IMR-90 (cell line): ENCODE data around the gene URAD.

Experiments used
- FOS ChIP-seq: fragments of 150-350 bp; IDR thresholded peaks from 2 replicates; pipeline ENCODE4 v1.6.1; 2016; ENCODE audit warnings: low read depth, low read length
- MAZ ChIP-seq: IDR thresholded peaks from 2 replicates; pipeline ENCODE4 v1.6.1; 2012; ENCODE audit warnings: low read depth, mild to moderate bottlenecking, low read length, improper control_type of control experiment, moderate library complexity, borderline replicate concordance
- POLR2A ChIP-seq: IDR thresholded peaks from 2 replicates; pipeline ENCODE4 v1.6.1; 2012; ENCODE audit warnings: mild to moderate bottlenecking, low read depth, low read length
- RAD21 ChIP-seq: IDR thresholded peaks from 2 replicates; pipeline ENCODE4 v1.6.1; 2012; ENCODE audit warnings: low read length, improper control_type of control experiment
- RCOR1 ChIP-seq: IDR thresholded peaks from 2 replicates; pipeline ENCODE4 v1.6.1; 2012; ENCODE audit warnings: mild to moderate bottlenecking, low read length, improper control_type of control experiment; ENCODE audit not compliant: insufficient replicate concordance
- RFX5 ChIP-seq: IDR thresholded peaks from 2 replicates; pipeline ENCODE4 v1.8.0; 2012; ENCODE audit warnings: low read depth, mild to moderate bottlenecking, low read length, moderate library complexity
- USF2 ChIP-seq: fragments of 150-350 bp; IDR thresholded peaks from 2 replicates; pipeline ENCODE4 v1.6.1; 2017; ENCODE audit warnings: mild to moderate bottlenecking, antibody characterized with exemption, low read length, low read depth
- TF ChIP-seq, protein P1 (sequence below): conservative IDR thresholded peaks from 2 replicates; pipeline ENCODE4 v1.5.1; 2012; ENCODE audit warnings: mild to moderate bottlenecking, low read depth, low read length, improper control_type of control experiment

GRCh38 chr13:28035146-28035782, 46.8 kb upstream of the URAD start:
- TF ChIP-seq POLR2A, result no peak
- TF ChIP-seq, protein P1, sequence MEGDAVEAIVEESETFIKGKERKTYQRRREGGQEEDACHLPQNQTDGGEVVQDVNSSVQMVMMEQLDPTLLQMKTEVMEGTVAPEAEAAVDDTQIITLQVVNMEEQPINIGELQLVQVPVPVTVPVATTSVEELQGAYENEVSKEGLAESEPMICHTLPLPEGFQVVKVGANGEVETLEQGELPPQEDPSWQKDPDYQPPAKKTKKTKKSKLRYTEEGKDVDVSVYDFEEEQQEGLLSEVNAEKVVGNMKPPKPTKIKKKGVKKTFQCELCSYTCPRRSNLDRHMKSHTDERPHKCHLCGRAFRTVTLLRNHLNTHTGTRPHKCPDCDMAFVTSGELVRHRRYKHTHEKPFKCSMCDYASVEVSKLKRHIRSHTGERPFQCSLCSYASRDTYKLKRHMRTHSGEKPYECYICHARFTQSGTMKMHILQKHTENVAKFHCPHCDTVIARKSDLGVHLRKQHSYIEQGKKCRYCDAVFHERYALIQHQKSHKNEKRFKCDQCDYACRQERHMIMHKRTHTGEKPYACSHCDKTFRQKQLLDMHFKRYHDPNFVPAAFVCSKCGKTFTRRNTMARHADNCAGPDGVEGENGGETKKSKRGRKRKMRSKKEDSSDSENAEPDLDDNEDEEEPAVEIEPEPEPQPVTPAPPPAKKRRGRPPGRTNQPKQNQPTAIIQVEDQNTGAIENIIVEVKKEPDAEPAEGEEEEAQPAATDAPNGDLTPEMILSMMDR, result no peak
- TF ChIP-seq USF2, result no peak
- no peak for TF ChIP-seq MAZ
- TF ChIP-seq RFX5, result no peak
- TF ChIP-seq RCOR1, result no peak
- TF ChIP-seq RAD21, result no peak
- no peak for TF ChIP-seq FOS
